CD4-positive, alpha-beta T cell treated with Interleukin-2 at 100 ng/mL for 4 hours (primary cell): ENCODE results near the gene GORAB.

ENCODE experiments used
- DNase-seq: peaks from one replicate; pipeline ENCODE4 v3.0.0-alpha.2; 2020; ENCODE audit warnings: low spot score

GORAB gene

DNA sequence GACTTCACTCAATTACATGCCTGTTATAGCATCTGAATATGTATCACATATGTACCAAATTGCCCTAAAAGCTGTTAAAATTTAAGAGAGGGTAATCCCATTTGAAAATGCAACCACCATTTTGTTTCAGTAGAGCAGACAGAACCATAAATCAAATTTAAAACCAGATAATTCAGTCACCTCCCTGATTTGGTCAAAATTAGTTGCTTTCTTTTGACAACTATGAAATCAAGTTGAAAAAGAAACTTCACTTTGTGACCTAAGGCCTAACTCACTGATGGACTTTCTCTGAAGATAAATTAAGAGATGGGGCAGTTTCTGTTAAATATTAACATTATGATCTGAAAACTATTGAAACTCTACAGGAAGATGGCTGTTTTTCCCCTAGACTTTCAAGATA is 6.7 kb downstream of the GORAB start:
- DNase-seq = no peak

DNA sequence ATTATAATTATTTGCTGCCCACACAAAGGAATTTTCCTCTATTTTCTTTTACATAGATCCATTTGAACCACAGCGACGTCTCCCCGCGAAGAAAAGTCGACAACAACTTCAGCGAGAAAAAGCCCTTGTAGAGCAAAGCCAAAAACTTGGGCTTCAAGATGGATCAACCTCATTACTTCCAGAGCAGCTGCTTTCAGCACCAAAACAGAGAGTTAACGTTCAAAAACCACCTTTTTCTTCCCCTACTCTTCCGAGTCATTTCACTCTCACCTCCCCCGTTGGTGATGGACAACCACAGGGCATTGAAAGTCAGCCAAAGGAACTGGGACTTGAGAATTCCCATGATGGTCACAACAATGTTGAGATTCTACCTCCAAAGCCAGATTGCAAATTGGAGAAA is 7.2 kb downstream of the GORAB start:
- DNase-seq = no peak

DNA sequence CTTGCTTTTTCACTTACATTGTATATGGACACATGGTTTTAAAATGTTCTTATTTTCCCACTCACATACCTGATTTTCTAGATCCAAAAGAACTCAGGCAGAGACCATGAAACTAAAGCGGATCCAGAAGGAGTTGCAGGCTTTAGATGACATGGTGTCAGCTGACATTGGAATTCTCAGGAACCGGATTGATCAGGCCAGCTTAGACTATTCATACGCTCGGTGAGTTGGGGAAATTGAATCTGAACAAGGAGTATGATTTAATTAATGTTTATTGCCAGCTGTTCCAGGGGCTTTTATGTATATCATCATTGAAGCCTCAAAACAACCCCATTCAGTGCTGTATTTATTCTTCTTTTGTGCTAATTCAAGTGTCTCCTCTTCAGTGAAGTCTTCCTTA is 12.7 kb downstream of the GORAB start:
- no peak for DNase-seq

DNA sequence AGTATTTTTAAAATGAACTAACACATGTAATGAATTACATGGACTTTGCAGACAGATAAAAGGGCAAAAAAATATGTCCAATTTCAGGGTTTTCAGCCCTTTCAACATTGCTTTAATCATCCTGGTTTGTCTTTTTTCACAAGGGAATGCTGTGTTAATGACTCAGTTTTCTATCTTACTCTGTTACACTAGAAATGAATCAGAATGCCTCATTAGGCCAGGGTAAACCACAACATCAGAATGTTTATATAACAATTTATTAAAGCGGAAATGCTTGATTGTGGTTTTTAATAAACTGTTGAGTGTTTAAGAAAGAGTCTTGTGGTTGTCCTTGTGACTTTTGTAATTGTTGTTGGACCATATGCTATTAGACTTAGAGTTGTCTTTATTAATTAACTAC is 13.5 kb downstream of the GORAB start:
- DNase-seq = no peak

DNA sequence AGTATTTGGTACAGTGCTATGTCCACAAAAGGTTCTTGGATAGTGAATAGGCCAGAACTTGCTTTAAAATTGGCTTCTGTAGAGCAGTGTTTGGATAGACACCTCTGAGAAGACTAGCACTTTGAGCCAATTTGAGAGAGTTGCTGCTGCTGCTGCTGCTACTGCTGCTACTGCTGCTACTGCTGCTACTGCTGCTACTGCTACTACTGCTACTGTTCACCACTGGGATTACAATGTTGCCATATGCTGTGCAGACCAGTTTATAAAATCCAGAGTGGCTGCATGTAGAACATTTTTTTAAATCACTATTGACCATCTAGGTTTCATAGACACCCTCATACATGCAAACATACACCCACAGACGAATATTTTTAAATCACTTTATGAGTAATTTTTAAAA is 15.3 kb downstream of the GORAB start:
- no peak for DNase-seq

DNA sequence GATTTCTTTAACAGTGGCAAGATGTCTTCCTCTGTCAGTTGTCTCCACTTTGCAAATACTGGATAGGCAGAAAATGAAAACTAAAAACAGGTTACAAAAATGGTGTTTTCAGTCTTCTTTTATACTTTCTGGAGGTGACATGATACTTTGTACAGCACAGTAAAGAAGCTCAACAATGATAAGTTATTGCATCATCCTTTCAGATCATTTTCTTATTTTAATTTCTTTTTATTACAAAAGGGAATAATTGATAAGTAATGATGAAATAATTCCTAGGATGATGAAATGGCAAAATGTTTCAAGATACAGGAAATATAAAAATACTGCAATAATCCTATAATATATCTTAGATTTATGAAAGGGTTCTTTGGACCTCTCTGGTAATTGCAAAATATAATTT is 16.5 kb downstream of the GORAB start:
- DNase-seq = no peak

DNA sequence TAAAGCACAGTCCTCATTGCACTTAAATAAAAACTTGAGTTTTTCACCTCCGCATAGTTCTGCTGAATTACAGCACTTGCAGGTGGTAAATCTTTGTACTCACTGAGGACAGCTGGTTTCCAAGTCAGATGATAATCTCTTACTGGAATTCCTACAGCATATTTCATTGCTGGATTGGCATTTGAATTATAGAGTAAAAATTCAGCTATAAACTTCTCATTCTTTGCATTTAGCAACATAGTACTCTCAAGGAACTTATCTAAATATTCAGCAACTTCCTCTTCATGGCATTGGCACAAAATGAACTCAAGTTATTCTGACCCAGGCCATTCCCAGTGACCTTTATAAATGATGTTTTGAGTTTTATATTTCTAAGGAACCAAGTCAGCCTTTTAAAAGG is 23.4 kb downstream of the GORAB start:
- DNase-seq = no peak

DNA sequence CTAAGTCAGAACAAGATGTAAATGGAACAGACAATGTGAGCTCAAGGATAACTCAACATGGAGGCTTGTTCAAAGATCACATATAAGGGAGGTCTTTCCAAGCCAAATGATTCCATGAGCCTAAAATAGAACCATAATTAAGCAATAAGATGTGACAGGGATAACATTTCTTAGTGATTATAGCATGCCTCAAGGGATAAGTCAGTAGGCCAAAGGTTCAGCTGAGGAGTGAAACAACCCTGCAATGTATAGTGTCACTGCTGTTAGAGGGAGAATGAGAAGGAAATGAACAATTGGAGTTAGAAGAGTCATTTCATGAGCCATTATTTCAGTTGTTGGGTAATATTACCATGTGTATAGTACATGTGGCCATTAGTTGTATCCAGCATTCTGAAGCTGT is 25.0 kb downstream of the GORAB start:
- no peak for DNase-seq

DNA sequence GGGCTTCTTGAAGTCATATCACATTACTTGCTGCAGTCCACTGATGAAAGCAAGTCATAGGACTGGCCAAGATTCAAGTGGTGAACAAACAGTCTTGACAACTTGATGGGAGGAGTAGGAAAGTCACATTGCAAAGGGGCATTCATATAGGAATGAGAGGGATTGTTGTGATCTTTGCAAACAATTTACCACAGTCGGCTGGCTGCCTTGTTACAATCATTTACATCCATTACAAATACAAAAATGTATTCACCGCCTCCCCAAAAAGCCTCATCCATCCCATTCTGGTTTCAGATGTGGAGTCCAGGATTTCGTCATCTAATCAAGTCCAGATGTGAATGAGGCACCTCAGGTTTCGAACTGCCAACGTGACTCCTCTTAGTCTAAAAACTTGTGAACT is 26.8 kb downstream of the GORAB start:
- no peak for DNase-seq

DNA sequence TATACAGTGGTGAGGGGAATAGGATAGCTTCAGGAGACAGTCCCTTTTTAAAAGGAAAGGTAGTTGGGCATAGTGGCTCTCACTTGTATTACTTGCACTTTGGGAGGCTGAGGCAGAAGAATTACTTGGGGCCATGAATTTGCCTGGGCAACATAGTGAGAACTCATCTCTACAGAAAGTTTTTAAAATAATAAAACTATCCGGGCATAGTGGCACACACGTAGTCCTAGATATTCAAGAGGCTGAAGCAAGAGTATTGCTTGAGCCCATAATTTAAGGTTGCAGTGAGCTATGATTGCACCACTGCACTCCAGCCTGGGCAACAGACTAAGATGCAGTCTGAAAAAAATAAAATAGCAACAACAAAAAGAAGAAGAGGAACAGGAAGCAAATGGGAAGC is 27.2 kb downstream of the GORAB start:
- DNase-seq = no peak

DNA sequence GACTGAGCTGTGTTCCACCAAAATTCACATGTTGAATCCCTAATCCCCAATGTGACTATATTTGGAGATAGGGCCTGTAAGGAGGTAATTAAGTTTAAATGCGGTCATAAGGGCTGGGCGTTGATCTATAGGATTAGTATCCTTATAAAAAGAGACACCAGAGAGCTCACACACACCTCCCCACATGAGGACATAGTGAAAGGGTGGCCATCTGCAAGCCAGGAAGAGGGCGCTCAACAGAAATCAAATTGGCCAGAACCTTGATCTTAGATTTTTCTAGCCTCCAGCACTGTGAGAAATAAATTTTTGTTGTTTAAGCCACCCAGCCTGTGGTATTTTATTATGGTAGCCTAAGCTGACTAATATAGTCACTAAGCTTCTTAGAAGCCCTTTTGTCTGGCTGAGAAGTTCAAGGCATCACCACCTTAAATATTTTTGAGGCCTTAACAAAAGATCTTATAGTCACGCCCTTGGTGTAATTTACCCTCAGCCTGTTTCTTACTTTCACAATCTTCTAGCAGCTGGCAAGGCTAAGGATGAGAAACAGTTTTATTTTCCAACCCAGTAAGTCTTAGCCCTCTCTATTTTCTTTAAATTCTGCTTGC is 28.8 kb downstream of the GORAB start:
- no peak for DNase-seq

DNA sequence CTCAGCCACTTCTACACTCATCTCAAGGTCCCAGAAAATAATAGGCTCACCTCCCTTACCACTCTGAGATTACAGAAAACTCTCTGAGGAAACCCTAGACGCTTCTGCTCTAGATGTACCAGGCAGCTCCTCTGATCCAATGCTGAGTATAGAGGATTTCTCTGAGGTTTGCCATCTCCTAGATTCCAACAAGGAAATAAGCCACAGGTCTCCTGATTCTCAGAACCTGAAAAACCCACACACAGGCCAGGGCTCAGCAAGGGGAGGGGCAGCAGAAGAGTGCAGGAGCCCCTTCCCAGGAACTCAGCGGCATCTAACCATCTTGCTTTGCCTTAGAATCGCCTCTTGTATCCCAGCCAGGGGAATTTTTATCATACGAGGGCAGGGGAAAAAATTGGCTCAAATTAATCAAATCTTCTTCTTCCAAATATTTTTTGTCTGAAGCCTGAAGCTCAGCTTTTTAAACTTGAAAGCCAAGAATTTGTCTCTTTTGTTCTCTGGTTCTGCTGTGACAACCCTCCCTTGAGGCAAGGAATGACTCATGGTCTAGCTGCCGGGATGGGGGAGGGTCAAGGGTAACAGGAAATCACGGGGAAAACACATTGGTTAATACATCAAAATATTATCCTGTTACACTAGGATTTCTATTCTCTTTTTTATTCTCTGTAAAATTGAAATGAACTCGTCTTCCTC is 30.8 kb downstream of the GORAB start:
- peak; percentile 31 for DNase-seq

DNA sequence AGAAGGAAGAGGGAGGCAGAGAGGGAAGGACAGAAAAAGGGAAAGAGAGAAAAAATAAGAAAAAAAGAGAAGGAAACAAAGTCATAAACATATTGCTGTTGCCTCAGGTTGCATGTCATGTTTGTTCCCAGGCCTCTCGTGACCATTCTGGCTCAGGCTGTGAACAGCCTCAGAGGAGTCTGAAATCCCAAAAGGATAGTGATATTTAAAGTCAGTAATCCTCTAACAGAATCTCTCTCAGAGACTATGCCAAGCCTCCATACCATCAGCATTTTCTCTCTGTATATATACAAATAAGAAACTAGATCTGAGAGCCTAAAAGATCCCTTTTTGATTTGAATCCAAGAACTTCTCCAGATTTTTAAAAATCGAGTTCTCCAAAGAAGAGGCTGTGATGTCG is 35.2 kb downstream of the GORAB start:
- no peak for DNase-seq

DNA sequence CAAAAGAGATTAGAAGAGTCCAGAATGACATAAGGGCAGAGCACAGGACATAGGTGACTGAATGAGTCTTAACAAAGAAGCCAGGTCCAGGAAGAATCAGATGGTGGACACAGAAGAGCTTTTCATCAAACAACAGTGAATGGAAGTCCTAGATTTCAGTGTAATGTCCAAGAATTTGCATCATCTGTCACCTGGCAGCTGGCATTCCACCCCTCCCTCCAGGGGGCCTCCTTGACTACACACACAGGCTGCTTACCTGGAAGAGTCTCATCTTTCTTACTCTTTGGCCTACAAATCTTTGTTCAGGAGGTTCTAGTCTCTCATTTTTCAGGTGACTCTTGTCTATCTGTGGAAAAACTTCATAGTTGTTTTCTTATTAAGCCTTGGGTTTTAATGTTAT is 36.2 kb downstream of the GORAB start:
- no peak for DNase-seq

DNA sequence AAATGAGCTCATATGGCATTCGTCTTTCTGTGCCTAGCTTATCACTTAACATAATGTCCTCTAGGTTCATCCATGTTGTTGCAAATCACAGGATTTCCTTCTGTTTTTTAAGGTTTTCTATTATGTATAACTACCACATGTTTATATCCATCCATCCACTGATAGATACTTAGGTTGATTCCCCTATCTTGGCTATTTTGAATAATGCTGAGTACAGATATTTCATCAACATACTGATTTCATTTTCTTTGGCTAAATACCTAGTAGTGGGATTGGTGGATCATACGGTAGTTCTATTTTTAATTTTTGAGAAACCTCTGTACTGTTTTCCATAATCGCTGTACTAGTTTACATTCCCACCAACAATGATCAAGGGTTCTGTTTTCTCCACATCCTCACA is 45.0 kb downstream of the GORAB start:
- DNase-seq = no peak

DNA sequence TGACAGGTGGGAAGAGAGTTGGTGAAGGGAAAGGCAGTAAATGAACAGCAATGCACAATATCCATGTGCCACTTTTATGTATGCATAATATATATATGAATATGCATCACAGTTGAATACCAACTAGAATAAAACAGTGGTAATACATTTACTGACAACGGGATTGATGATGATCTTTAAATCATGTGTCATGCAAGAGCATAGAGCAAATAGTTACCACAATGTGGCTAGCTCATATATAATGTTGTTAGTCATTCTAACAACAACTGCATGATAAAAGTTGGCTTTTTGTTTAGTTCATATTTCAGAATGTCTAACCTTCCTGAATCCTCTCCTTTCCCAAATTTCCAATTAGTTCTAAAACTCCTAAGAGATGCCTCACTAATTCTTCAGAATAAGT is 46.4 kb downstream of the GORAB start:
- no peak for DNase-seq

DNA sequence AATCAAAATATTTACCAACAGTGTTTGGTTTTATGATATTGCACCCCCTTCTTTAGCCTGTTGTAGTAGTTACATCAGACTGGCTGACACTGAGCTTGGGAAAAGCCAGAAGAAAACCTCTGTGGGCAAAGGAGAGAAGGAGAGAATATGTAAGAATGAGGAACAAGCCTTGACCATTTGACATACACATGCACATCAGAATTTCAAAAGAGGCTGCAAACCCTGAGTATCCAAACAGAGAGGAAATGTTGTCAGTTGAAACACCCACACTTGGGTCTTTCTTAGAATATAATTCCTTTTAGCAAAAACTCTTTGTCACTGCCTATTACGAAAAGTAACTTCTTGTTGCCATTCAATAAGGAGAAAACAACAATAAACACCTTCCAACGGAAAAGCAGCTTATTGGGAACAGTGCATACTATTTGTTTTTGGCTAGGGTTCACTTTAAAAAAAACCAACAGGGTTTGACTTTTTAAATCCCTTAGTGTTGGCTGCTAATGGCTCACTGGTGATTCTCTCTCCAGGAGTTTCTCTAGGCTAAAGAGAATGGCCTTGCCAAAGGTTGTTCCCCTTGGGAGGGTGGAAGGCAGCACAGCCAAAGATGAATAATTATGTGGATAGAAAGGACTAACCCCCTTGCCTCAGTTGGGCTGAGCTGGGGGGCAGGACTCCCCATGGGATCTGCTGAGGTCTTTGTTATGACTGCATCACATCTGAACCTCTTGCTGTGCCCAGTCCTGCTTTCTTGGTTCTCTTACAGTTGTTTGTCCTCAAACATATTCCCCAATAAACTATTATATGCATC is 48.9 kb downstream of the GORAB start:
- DNase-seq = no peak

DNA sequence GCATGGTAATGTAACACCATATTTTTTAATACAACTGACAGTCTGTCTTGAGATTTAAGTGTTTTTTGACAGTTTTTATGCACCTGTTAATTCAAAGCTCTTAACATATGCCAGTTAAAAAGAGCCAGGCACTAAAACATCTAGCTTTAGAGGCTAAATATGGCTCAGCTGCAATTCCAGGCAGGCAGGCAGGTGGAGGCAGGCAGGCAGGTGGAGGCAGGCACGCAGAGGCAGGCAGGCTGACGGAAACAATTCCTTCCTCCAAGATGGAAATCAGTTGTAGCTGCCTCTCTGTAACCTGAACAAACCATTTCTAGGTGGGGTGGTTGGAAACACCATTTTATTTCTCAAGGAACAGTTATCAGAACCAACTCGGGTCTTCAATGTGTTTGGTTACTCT is 51.2 kb downstream of the GORAB start:
- DNase-seq = no peak

DNA sequence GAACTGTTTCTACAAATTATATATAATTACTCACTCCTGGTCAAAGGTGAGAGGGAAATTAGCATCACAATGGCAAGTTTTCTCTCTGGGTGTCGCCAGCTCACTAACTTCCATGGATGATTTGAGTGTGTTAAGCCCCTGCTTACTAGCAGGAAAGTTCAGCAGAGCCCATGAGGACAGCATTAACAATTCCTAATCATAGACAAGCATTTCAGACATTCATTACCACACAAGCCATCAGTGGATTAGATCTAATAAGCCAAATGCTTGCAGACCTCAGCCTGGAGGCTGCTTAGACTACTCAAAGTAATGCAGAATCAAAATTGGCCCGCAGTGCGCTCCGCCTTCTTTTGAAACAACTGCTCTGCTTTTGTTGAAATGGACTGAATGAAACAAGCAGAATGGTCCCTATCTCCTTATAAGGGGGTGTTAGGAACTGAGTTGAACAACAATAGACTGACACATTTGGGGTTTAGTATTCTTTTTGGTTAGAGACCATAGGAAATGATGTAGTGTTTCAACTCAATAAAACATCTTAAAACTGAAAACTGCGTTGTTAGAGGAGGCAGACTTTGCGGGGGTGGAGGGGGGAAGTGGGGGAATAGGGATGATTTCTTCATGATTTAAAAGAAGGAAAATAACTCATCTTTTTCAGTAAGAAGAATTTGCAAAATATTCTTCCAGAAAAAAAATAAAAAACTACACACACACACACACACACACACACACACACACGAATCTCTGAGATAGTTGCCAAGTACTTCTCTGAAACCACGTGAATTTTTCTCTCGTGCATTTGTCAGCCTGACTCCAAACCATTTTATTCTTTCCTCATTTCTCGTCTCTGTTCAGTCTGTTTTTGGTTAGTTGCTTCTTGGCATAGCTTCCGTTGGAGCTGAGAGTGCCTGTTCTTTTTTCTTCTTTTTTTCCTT is 54.6 kb downstream of the GORAB start:
- no peak for DNase-seq

DNA sequence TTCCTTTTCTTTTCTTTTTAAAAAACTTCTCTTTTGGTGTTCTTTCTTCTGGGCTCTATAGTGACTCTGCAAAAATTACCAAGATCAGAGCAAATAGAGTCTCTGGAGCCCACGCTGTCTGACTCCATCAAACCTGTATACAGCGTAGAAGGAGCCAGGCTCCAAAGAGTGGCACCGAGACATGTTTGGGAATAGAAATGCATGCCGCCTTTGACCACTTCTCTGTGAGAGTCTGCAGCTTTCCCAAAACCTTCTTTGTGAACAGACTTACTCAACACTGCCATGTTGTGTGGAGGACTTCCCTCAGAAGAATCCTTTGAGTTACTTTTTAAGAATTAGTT is 55.3 kb downstream of the GORAB start:
- DNase-seq = no peak

DNA sequence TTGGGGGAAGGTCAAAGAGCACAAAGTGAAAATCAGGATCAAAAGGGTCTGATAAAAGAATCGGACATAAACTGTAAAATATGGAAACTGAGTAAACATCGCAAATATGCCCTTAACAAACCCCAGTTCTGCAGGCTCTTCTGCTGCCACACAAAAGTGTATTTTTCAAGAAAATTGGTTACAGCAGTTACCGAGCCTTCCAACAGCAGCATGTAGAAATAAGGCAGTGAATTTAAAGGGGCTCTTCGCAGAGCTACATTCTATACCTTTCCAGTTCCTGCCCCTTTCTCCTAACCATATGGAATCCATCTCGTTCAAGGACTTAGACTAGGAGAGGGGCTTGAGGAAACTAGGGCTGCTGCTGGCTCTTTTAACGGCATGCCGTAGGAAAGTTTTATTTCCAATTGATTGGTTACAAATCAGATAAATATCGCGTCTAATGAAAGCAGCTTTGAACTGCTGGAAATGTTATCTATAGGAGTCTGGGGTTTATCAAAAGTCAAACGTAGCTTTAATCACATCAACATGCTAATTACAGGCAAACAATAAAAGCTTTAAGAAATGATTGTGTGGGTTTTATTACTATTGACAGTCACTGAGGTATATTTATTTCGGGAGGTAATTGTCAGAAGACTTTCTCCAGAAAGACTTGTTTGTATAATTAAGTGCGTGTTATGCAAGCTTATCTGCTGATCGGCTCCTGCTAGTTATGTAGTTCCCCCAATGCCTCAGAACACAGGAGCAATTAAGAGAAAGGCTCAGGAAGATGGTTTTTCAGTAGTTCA is 59.1 kb downstream of the GORAB start:
- no peak for DNase-seq
